ENCODE results near the gene PFDN2. TPM values are rescaled to one million over a fixed set of nuclear protein-coding genes. Genes with fewer than 3 reads are reported as not detected.

PFDN2 gene
- total and polyA plus RNA-seq, 2 of the 8 experiments (the other 6 are each of a cell fraction or from before 2014, with no cell fraction given): 66.2 to 71.2 TPM

- Histone ChIP-seq H3K27me3 (replicated peaks in 1 of 4; ENCODE audit: control insufficient read depth in 3 of 4, extremely low read depth in 1 of 4, insufficient read depth in 3 of 4, low read length in 3 of 4) (no peaks in the 10 kb centered on the region), H3K23me2 (ENCODE audit: low read depth, low read length) (peaks cover 12% of the 10 kb centered on the region), H3K9me3 (ENCODE audit: insufficient read depth in 2 of 2, low read depth in 1 of 2, low read length in 1 of 2) (no peaks in the 10 kb centered on the region), H2BK12ac (ENCODE audit: low read depth, low read length) (no peak overlapping the region), H2BK15ac (ENCODE audit: low read length) (no peak overlapping the region), H3K4me1 (replicated peaks in 1 of 4; ENCODE audit: control insufficient read depth in 3 of 4, insufficient read depth in 4 of 4, low read length in 3 of 4) (peaks cover 4 to 10% (median 5%) of the 10 kb centered on the region in 4 experiments; a peak in 6 of 7 replicates), H2BK120ac (replicated peaks; ENCODE audit: low read depth, low read length) (no peak overlapping the region), H4K8ac (ENCODE audit: extremely low read depth, insufficient read depth, low read length) (no peak overlapping the region), H3K14ac (ENCODE audit: insufficient read length) (no peak overlapping the region), H3K9ac (replicated peaks in 1 of 4; ENCODE audit: extremely low read depth in 1 of 4, low read depth in 3 of 4, low read length in 3 of 4) (no peak overlapping the region), H3K79me2 (ENCODE audit: control insufficient read depth in 1 of 2, insufficient read depth in 2 of 2, low read length in 2 of 2) (peaks cover 0 to 30% of the 10 kb centered on the region in 2 experiments; a peak in 2 of 4 replicates), H3K27ac (ENCODE audit: low read depth, low read length) (no peak overlapping the region), H3K36me3 (ENCODE audit: control insufficient read depth in 2 of 4, insufficient read depth in 4 of 4, low read length in 3 of 4) (peaks cover 16 to 62% (median 34%) of the 10 kb centered on the region in 4 experiments), H3K79me1 (ENCODE audit: low read depth, low read length) (peaks cover 7% of the 10 kb centered on the region; the same call in 1 of the 2 replicates), H3K4ac (replicated peaks; ENCODE audit: insufficient read length, low read depth, low read length) (no peak overlapping the region), H2AK5ac (ENCODE audit: low read depth, low read length) (no peak overlapping the region), H3K4me3 (ENCODE audit: extremely low read depth in 1 of 4, insufficient read depth in 2 of 4, low read depth in 3 of 4, low read length in 4 of 4) (no peak overlapping the region), H3K4me2 (ENCODE audit: insufficient read depth in 1 of 2, low read depth in 2 of 2, low read length in 2 of 2) (no peak overlapping the region), H3K23ac (ENCODE audit: insufficient read length) (no peak overlapping the region), H3K56ac (replicated peaks; ENCODE audit: insufficient read length, low read depth, low read length) (no peak overlapping the region), H4K5ac (ENCODE audit: insufficient read length, low read depth, low read length) (no peak overlapping the region), H2BK20ac (ENCODE audit: low read length) (no peak overlapping the region), H3K18ac (ENCODE audit: extremely low read depth, low read length) (no peak overlapping the region), H2BK5ac (ENCODE audit: low read depth, low read length) (no peak overlapping the region), H4K20me1 (replicated peaks in 1 of 2; ENCODE audit: control insufficient read depth in 1 of 2, insufficient read depth in 2 of 2, low read length in 2 of 2) (peaks cover 0 to 16% of the 10 kb centered on the region in 2 experiments), H2AFZ (ENCODE audit: low read length) (no peak overlapping the region), H4K91ac (replicated peaks; ENCODE audit: insufficient read length, low read length) (no peak overlapping the region)
- ChIA-PET POLR2A (ENCODE audit: partially characterized antibody) (interaction anchor here (1.0 to 1.2 kb wide), 4 partner anchors 15 to 168 kb away, joined by 3 to 6 read pairs (median 4); partner anchors contain the start of gene PPOX), CTCF (ENCODE audit: partially characterized antibody) (interaction anchor here (0.8 to 1.4 kb wide), 4 partner anchors 19 to 50 kb away, joined by 3 to 4 read pairs (median 4); no protein-coding TSS in a partner anchor)
- TF ChIP-seq RFX5 (IDR thresholded peaks at IDR 0.05; ENCODE audit: borderline replicate concordance, low read depth, low read length) (no peak), RXRA (IDR thresholded peaks at IDR 0.05; ENCODE audit: insufficient read depth, low read depth, low read length) (no peak)
- DNase-seq (ENCODE audit: low read depth in 1 of 2, low spot score in 2 of 2) (no peak), FAIRE-seq (no peak)
- WGBS, 2 experiments (ENCODE audit: extremely low coverage in 1 of 2, insufficient coverage in 1 of 2, insufficient read length in 1 of 2, insufficient replicate concordance in 2 of 2, low coverage in 1 of 2, low lambda C conversion rate in 2 of 2, missing lambda C conversion rate in 1 of 2): 89% methylated on average over 4 of the region's 4 CpGs; no CpG with 5 or more reads in 1 of the 2 experiments
Observed at GRCh38 chr1:161121834-161122233, 4.0 kb upstream of the PFDN2 start.

Measured in H1 (cell line).